K562 (cell line): ENCODE measurements around the gene UBTD1.

Experiments used
- HDAC1 ChIP-seq, 2 experiments: fragments of 450-650 bp; IDR thresholded peaks; 2 replicates each; pipeline ENCODE4 v1.6.1; 2016 to 2017; ENCODE audit warnings: inconsistent platforms in 1 of 2, mild to moderate bottlenecking in 1 of 2, moderate library complexity in 1 of 2
- HMG20A ChIP-seq: fragments of 450-650 bp; formaldehyde crosslinking; conservative IDR thresholded peaks from 2 replicates; pipeline ENCODE4 v1.4.0; 2020; ENCODE audit warnings: mild to moderate bottlenecking, mixed read lengths
- NEUROD1 ChIP-seq: fragments of 150-350 bp; IDR thresholded peaks from 2 replicates; pipeline ENCODE4 v1.6.1; 2014; ENCODE audit warnings: borderline replicate concordance, low read length, low read depth; ENCODE audit not compliant: partially characterized antibody
- NFRKB ChIP-seq: fragments of 450-650 bp; IDR thresholded peaks from 2 replicates; pipeline ENCODE4 v1.6.1; 2016; ENCODE audit warnings: low read depth
- RAD21 ChIP-seq, 2 experiments: fragments of 250-450 bp in 1 of 2; fragments of 450-650 bp in 1 of 2; sonication (Bioruptor Pico) in 1 of 2; formaldehyde crosslinking in 1 of 2; IDR thresholded peaks in 1 of 2; conservative IDR thresholded peaks in 1 of 2; 2 replicates each; pipeline versions ENCODE4 v1.4.0 to v1.8.0; 2020 to 2022; ENCODE audit warnings: mild to moderate bottlenecking in 2 of 2, moderate library complexity in 1 of 2
- RFX1 ChIP-seq: fragments of 450-650 bp; IDR thresholded peaks from 2 replicates; pipeline ENCODE4 v1.6.1; 2016; ENCODE audit warnings: mild to moderate bottlenecking, moderate library complexity
- RNF219 ChIP-seq: fragments of 250-450 bp; sonication (Bioruptor Pico); IDR thresholded peaks from 2 replicates; pipeline ENCODE4 v1.5.0; 2022; ENCODE audit warnings: mild to moderate bottlenecking
- TF ChIP-seq, protein P1 (sequence below): fragments of 450-650 bp; formaldehyde crosslinking; IDR thresholded peaks from 2 replicates; pipeline ENCODE4 v1.4.0; 2020; ENCODE audit warnings: mild to moderate bottlenecking, moderate library complexity

DNA sequence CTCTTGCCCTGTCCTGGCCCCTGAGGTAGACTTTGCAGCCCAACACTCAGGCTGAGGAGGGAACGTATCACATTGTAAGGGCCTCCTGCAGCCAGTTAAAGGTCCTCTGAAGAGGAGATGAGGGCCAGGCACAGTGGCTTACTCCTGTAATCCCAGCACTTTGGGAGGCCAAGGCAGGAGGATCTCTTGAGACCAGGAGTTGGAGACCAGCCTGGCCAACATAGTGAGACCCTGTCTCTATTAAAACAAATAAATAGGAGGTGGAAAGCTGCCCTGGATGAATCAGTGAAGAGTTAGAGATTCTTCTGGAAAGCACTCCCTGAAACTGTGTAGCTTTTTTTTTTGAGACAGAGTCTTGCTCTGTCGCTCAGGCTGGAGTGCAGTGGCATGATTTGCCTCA, 88.5 kb downstream of the UBTD1 start:
- TF ChIP-seq NEUROD1 (no peak), NFRKB (no peak), RNF219 (CRISPR knock-in tag) (no peak), RFX1 (no peak), RAD21 (CRISPR knock-in tag; conservative IDR thresholded peaks at IDR 0.05 in 1 of 2, IDR thresholded peaks at IDR 0.05 in 1 of 2) (no peak), HDAC1 (IDR thresholded peaks at IDR 0.05) (no peak), HMG20A (CRISPR knock-in tag) (no peak)
- TF ChIP-seq, protein P1, sequence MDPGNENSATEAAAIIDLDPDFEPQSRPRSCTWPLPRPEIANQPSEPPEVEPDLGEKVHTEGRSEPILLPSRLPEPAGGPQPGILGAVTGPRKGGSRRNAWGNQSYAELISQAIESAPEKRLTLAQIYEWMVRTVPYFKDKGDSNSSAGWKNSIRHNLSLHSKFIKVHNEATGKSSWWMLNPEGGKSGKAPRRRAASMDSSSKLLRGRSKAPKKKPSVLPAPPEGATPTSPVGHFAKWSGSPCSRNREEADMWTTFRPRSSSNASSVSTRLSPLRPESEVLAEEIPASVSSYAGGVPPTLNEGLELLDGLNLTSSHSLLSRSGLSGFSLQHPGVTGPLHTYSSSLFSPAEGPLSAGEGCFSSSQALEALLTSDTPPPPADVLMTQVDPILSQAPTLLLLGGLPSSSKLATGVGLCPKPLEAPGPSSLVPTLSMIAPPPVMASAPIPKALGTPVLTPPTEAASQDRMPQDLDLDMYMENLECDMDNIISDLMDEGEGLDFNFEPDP, result no peak
